ENCODE results near the gene PRIM2. TPM values are rescaled to one million over a fixed set of nuclear protein-coding genes. Genes with fewer than 3 reads are reported as not detected.

The PRIM2 gene
- polyA plus RNA-seq, 3 donors, result 17.3 to 20.9 (median 20.5) TPM

Other genes with a start within 250 kb of the PRIM2 start
- 10 to 100 TPM; 33.2 to 38.9 (median 35.4) TPM for gene ZNF451, start 227.4 kb upstream of the PRIM2 start, polyA plus RNA-seq (ENCODE audit: insufficient read length in 3 of 3)
- 1 to 10 TPM; 4.9 to 5.9 (median 5.4) TPM for gene BAG2, start 145.3 kb upstream of the PRIM2 start, polyA plus RNA-seq (ENCODE audit: insufficient read length in 3 of 3)
- gene RAB23, start 95.3 kb upstream of the PRIM2 start, polyA plus RNA-seq (ENCODE audit: insufficient read length in 3 of 3), result 10 to 100 TPM; 40.9 to 42.9 (median 41.9) TPM